ENCODE data around the gene PTBP3. TPM values are rescaled to one million over a fixed set of nuclear protein-coding genes. Genes with fewer than 3 reads are reported as not detected.
"Not testable (repeated sequence)": the region's sequence is repeated elsewhere in the genome, so short reads cannot be mapped to it uniquely, and the experiment has no call there.

PTBP3 gene
- total and polyA plus RNA-seq, 2 of the 13 experiments (the other 11 are each of a cell fraction or from before 2014, with no cell fraction given): 52.8 to 61.1 TPM

- TF ChIP-seq CREBL2 (CRISPR knock-in tag; IDR thresholded peaks at IDR 0.05; ENCODE audit: borderline replicate concordance): no peak
- TF ChIP-seq ZNF770 (CRISPR knock-in tag; IDR thresholded peaks at IDR 0.05): no peak
- no peak for TF ChIP-seq ETV6 (CRISPR knock-in tag; conservative IDR thresholded peaks at IDR 0.05)
Observed at GRCh38 chr9:112193572-112194288, 139.7 kb downstream of the PTBP3 start (continued).

GRCh38 chr9:112190320-112190719 is 143.1 kb downstream of the PTBP3 start:
- H3K9me3 ChIP-seq (ENCODE audit: low read length); H3K36me3 ChIP-seq (replicated peaks in 1 of 2; ENCODE audit: control insufficient read depth in 1 of 2, insufficient read depth in 2 of 2, low read length in 2 of 2); H3K27ac ChIP-seq (ENCODE audit: extremely low read length, insufficient read depth, low read length); in situ Hi-C loops (cut with HindIII; ENCODE audit: extremely low pct_ligation_motif_present, low pct_unique_long_range_greater_than_20kb); BruUV-seq (replicated peaks); CTCF ChIA-PET (ENCODE audit: low intra/inter-chr PET ratio, low total read pairs); H3K9ac ChIP-seq (ENCODE audit: insufficient read depth, low read depth, low read length); DNase-seq (ENCODE audit: low spot score); H4K20me1 ChIP-seq (ENCODE audit: insufficient read depth, low read length); H3K79me2 ChIP-seq (ENCODE audit: insufficient read depth, low read length); POLR2A ChIA-PET; H3K4me1 ChIP-seq (ENCODE audit: insufficient read depth, low read length); H3K4me2 ChIP-seq (ENCODE audit: low read depth, low read length); intact Hi-C loops (cut with micrococcal nuclease; ENCODE audit: unreplicated experiment); H3K4me3 ChIP-seq (replicated peaks in 1 of 3; ENCODE audit: insufficient read depth in 1 of 3, low read depth in 2 of 3, low read length in 3 of 3); FAIRE-seq; ATAC-seq; H3K27me3 ChIP-seq (ENCODE audit: control insufficient read depth in 1 of 2, insufficient read depth in 2 of 2, low read length in 2 of 2); H2AFZ ChIP-seq (ENCODE audit: low read length): not testable (repeated sequence)
- WGBS (ENCODE audit: low lambda C conversion rate): 96% methylated on average over 1 of the region's 1 CpG
